Stomach (tissue), 4 donors: Measurements from ENCODE around the gene WHAMM.

ENCODE experiments used
- CTCF ChIP-seq, 7 experiments: fragments of 450-650 bp in 4 of 7; fragments of 200-600 bp in 3 of 7; sonication (generic) in 3 of 7; IDR thresholded peaks; one replicate each; pipeline ENCODE4 v1.5.1; 2016 to 2019; ENCODE audit warnings: antibody characterized with exemption in 7 of 7, control low read depth in 2 of 7, mild to moderate bottlenecking in 1 of 7
- EP300 ChIP-seq: sonication (generic); formaldehyde crosslinking; IDR thresholded peaks from one replicate; pipeline ENCODE4 v1.6.1; 2017; ENCODE audit warnings: antibody characterized with exemption
- POLR2A ChIP-seq, 4 donors: fragments of 450-650 bp; IDR thresholded peaks; one replicate each; pipeline ENCODE4 v1.6.1; 2016; ENCODE audit warnings: antibody characterized with exemption in 4 of 4, control low read depth in 2 of 4, mild to moderate bottlenecking in 1 of 4, moderate library complexity in 1 of 4

GRCh38 chr15:82793737-82794136 is 15.7 kb upstream of the WHAMM start:
- TF ChIP-seq EP300 (no peak), CTCF (IDR thresholded peaks at IDR 0.05) (no peak), POLR2A (IDR thresholded peaks at IDR 0.05) (no peak)
